ENCODE measurements around the gene NHLRC3. TPM values are rescaled to one million over a fixed set of nuclear protein-coding genes. Genes with fewer than 3 reads are reported as not detected.

Gene NHLRC3
- polyA plus RNA-seq, 1 donor from 2014 or later, result 66.5 TPM

DNA sequence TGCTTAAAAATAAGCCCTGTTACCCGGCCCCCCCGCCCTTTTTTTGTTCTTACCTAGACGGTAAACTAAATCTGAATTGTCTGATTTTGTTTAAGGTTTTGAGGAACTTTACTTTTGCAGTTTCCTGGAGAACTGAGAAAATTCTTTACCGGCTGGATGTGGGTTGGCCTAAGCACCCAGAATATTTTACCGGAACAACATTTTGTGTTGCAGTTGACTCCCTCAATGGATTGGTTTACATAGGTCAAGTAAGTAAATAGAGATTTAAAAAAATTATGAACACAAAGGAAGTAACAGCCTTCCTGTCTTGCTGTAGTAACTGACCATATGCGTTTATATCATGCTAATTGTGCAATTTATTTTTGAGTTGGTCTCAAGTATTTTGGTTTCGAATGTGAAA, 785 bp downstream of the NHLRC3 start:
- peak overlapping the region; percentile 81 for H3K9ac ChIP-seq (ENCODE audit: low read length)
- H2AFZ ChIP-seq (ENCODE audit: low read depth, low read length), result no peak overlapping the region
- no peaks in the 10 kb centered on the region for H3K27me3 ChIP-seq (ENCODE audit: insufficient read depth, low read depth, low read length)
- H3K4me3 ChIP-seq (ENCODE audit: low read length), result peak overlapping the region; percentile 73
- H3K36me3 ChIP-seq (ENCODE audit: insufficient read depth, low read length), result no peaks in the 10 kb centered on the region
- no peaks in the 10 kb centered on the region for H3K9me2 ChIP-seq (ENCODE audit: insufficient read depth, low read length)
- no peak for TF ChIP-seq SMC3 (conservative IDR thresholded peaks at IDR 0.05; ENCODE audit: poor library complexity)
- no peaks in the 10 kb centered on the region for H3K9me3 ChIP-seq (ENCODE audit: low read length)
- no peak overlapping the region for H3K27ac ChIP-seq (ENCODE audit: low read length)
- H3F3A ChIP-seq (ENCODE audit: insufficient read depth, low read length, poor library complexity, severe bottlenecking), result no peaks in the 10 kb centered on the region
- H4K20me1 ChIP-seq (ENCODE audit: insufficient read depth), result no peaks in the 10 kb centered on the region
- H3K79me2 ChIP-seq (replicated peaks; ENCODE audit: insufficient read depth, low read length), result peaks cover 44% of the 10 kb centered on the region
- peak overlapping the region; percentile 70 for H3K4me2 ChIP-seq (ENCODE audit: low read length)

GRCh38 chr13:39040206-39040605, 1.9 kb downstream of the NHLRC3 start:
- H3K27ac ChIP-seq (ENCODE audit: low read length), result no peak overlapping the region
- no peaks in the 10 kb centered on the region for H4K20me1 ChIP-seq (ENCODE audit: insufficient read depth)
- no peaks in the 10 kb centered on the region for H3K36me3 ChIP-seq (ENCODE audit: insufficient read depth, low read length)
- no peaks in the 10 kb centered on the region for H3K27me3 ChIP-seq (ENCODE audit: insufficient read depth, low read depth, low read length)
- H3F3A ChIP-seq (ENCODE audit: insufficient read depth, low read length, poor library complexity, severe bottlenecking), result no peaks in the 10 kb centered on the region
- H2AFZ ChIP-seq (ENCODE audit: low read depth, low read length), result no peak overlapping the region
- peak overlapping the region; percentile 8 for H3K4me2 ChIP-seq (ENCODE audit: low read length)
- TF ChIP-seq MXI1 (conservative IDR thresholded peaks at IDR 0.05; ENCODE audit: poor library complexity, severe bottlenecking) (no peak), EP300 (conservative IDR thresholded peaks at IDR 0.05; ENCODE audit: poor library complexity, severe bottlenecking) (no peak), EZH2 (IDR thresholded peaks at IDR 0.05; ENCODE audit: borderline replicate concordance, insufficient read depth, low read length, poor library complexity, severe bottlenecking) (no peak), RAD21 (conservative IDR thresholded peaks at IDR 0.05) (no peak), SMC3 (conservative IDR thresholded peaks at IDR 0.05; ENCODE audit: poor library complexity) (no peak), TAF1 (IDR thresholded peaks at IDR 0.05; ENCODE audit: low read depth) (no peak), POLR2AphosphoS5 (IDR thresholded peaks at IDR 0.05) (no peak), REST (IDR thresholded peaks at IDR 0.05; ENCODE audit: borderline replicate concordance) (no peak)
- TF ChIP-seq, protein P1, sequence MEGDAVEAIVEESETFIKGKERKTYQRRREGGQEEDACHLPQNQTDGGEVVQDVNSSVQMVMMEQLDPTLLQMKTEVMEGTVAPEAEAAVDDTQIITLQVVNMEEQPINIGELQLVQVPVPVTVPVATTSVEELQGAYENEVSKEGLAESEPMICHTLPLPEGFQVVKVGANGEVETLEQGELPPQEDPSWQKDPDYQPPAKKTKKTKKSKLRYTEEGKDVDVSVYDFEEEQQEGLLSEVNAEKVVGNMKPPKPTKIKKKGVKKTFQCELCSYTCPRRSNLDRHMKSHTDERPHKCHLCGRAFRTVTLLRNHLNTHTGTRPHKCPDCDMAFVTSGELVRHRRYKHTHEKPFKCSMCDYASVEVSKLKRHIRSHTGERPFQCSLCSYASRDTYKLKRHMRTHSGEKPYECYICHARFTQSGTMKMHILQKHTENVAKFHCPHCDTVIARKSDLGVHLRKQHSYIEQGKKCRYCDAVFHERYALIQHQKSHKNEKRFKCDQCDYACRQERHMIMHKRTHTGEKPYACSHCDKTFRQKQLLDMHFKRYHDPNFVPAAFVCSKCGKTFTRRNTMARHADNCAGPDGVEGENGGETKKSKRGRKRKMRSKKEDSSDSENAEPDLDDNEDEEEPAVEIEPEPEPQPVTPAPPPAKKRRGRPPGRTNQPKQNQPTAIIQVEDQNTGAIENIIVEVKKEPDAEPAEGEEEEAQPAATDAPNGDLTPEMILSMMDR (IDR thresholded peaks at IDR 0.05; ENCODE audit: poor library complexity, severe bottlenecking), result no peak
- H3K9me3 ChIP-seq (ENCODE audit: low read length), result no peaks in the 10 kb centered on the region
- peaks cover 32% of the 10 kb centered on the region for H3K79me2 ChIP-seq (replicated peaks; ENCODE audit: insufficient read depth, low read length)
- H3K4me3 ChIP-seq (ENCODE audit: low read length), result peak overlapping the region; percentile 73
- no peak overlapping the region for H3K9ac ChIP-seq (ENCODE audit: low read length)
- H3K9me2 ChIP-seq (ENCODE audit: insufficient read depth, low read length), result no peaks in the 10 kb centered on the region

- Histone ChIP-seq H3K27me3 (ENCODE audit: insufficient read depth, low read depth, low read length) (no peaks in the 10 kb centered on the region), H3K36me3 (ENCODE audit: insufficient read depth, low read length) (no peaks in the 10 kb centered on the region), H3K9me2 (ENCODE audit: insufficient read depth, low read length) (no peaks in the 10 kb centered on the region), H3K9me3 (ENCODE audit: low read length) (no peaks in the 10 kb centered on the region), H2AFZ (ENCODE audit: low read depth, low read length) (no peak overlapping the region), H3K4me3 (ENCODE audit: low read length) (no peak overlapping the region), H3K27ac (ENCODE audit: low read length) (no peak overlapping the region), H3K9ac (ENCODE audit: low read length) (no peak overlapping the region), H3K4me2 (ENCODE audit: low read length) (no peak overlapping the region), H3F3A (ENCODE audit: insufficient read depth, low read length, poor library complexity, severe bottlenecking) (no peaks in the 10 kb centered on the region), H4K20me1 (ENCODE audit: insufficient read depth) (no peaks in the 10 kb centered on the region), H3K79me2 (replicated peaks; ENCODE audit: insufficient read depth, low read length) (no peaks in the 10 kb centered on the region)
- TF ChIP-seq EP300 (conservative IDR thresholded peaks at IDR 0.05; ENCODE audit: poor library complexity, severe bottlenecking), result no peak
- TF ChIP-seq REST (IDR thresholded peaks at IDR 0.05; ENCODE audit: borderline replicate concordance), result no peak
- no peak for TF ChIP-seq POLR2AphosphoS5 (IDR thresholded peaks at IDR 0.05)
- TF ChIP-seq, protein P1 (IDR thresholded peaks at IDR 0.05; ENCODE audit: poor library complexity, severe bottlenecking), result no peak
- no peak for TF ChIP-seq MXI1 (conservative IDR thresholded peaks at IDR 0.05; ENCODE audit: poor library complexity, severe bottlenecking)
- TF ChIP-seq SMC3 (conservative IDR thresholded peaks at IDR 0.05; ENCODE audit: poor library complexity), result no peak
- TF ChIP-seq TAF1 (IDR thresholded peaks at IDR 0.05; ENCODE audit: low read depth), result no peak
- no peak for TF ChIP-seq RAD21 (conservative IDR thresholded peaks at IDR 0.05)
- no peak for TF ChIP-seq EZH2 (IDR thresholded peaks at IDR 0.05; ENCODE audit: borderline replicate concordance, insufficient read depth, low read length, poor library complexity, severe bottlenecking)
Observed at GRCh38 chr13:39044536-39044935, 6.3 kb downstream of the NHLRC3 start.
